Left kidney (tissue), 8 donors: ENCODE results near the gene NT5M. TPM values are rescaled to one million over a fixed set of nuclear protein-coding genes. Genes with fewer than 3 reads are reported as not detected.
"Not testable (repeated sequence)": the region's sequence is repeated elsewhere in the genome, so short reads cannot be mapped to it uniquely, and the experiment has no call there.

Source experiments
- DNase-seq: peaks from one replicate; pipeline ENCODE4 v3.0.0-alpha.2; 2013
- long read RNA-seq, 8 donors: transcript quantifications; one replicate each; lab custom pipeline, GENCODE V29; 2026
- polyA plus RNA-seq: library from polyadenylated mRNA; unstranded; fragments of 120-200 nt; gene quantifications from one replicate; pipeline ENCODE4 v1.2.1, GENCODE V29; 2013; ENCODE audit not compliant: insufficient read length

The NT5M gene
- 3.9 TPM for polyA plus RNA-seq
- long read RNA-seq, donor 1, partial matches to known transcripts, result 1,709 of 1,713 reads
- long read RNA-seq, donor 1, other reads (novel, unspliced or antisense), result 0 of 1,713 reads
- long read RNA-seq, donor 2, result 0 reads
- long read RNA-seq, donor 3, result 0 reads
- long read RNA-seq, donor 4, partial matches to known transcripts, result 1,214 of 1,214 reads
- long read RNA-seq, donor 4, other reads (novel, unspliced or antisense), result 0 of 1,214 reads
- long read RNA-seq, donor 5, partial matches to known transcripts, result 0 of 4 reads
- long read RNA-seq, donor 5, other reads (novel, unspliced or antisense), result 0 of 4 reads
- long read RNA-seq, donor 6, partial matches to known transcripts, result 0 of 2 reads
- long read RNA-seq, donor 6, other reads (novel, unspliced or antisense), result 0 of 2 reads
- long read RNA-seq, donor 7, partial matches to known transcripts, result 0 of 2 reads
- long read RNA-seq, donor 7, other reads (novel, unspliced or antisense), result 0 of 2 reads
- long read RNA-seq, donor 8, partial matches to known transcripts, result 0 of 1 reads
- long read RNA-seq, donor 8, other reads (novel, unspliced or antisense), result 0 of 1 reads

DNA sequence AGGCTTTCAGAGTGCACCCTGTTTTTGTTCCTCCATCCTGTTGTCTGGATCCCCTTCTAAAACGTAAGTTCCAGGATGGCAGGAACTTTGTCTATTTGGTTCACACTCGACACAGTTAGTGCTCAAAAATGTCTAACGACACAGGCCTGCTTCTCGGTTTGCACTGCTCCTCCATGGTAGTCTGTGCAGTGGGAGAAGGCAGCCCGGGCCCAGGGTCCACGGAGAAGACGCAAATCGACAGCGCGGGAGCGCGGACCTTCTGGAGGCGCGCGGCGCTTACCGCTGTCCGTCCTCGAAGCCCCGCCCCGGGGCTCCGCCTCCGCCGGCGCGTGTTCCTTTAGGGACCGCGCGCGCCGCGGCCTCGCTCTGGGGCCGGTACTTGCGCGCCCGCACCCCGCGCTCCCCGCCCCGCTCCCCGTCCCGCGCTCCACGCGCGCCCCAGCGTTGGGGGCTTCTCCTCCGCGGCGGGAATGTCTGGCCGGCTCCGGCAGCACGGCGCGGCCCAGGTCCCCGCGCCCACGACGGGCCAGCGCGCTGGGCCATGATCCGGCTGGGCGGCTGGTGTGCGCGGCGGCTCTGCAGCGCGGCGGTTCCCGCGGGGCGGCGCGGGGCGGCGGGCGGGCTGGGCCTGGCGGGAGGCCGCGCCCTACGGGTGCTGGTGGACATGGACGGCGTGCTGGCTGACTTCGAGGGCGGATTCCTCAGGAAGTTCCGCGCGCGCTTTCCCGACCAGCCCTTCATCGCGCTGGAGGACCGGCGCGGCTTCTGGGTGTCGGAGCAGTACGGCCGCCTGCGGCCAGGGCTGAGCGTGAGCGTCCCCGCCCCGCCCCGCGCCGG, at the start of gene NT5M:
Gene NT5M (plus strand): TSS at position 364 of the 837 bp plus-strand sequence. CDS start 178 bp downstream, at position 542.
- DNase-seq, result peak; percentile 79

DNA sequence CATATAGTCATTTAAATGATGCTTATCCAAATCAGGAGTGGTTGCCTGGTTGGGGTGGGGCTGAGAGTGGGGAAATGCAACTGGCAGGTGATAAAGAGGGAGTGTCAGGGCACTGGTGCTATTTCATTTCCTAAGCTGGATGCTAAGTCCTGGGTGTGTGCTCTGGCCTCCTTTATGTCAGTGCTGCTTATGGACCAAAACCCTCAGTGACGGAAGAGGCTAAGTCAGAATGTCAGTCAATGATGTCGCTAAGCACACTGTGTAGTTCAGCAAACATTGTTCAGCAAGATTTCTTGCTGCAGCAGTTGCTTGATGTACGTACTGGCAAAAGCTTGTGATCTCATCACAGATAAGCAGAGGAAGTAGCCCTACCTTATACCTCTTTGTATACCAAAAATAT, 49.8 kb upstream of the NT5M start:
- no peak for DNase-seq

DNA sequence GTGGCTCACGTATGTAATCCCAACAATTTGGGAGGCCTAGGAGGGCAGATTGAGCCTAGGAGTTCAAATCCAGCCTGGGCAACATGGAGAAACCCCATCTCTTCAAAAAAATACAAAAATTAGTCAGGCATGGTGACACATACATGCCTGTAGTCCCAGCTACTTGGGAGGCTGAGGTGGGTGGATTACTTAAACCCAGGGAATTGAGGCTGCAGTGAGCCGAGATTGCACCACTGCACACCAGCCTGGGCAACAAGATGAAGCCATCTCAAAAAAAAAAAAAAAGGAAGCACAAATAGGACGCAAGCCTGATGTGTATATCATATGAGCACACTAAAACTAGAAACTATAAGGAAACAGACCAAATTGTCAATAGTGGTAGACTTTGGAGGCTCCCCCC, 49.1 kb upstream of the NT5M start:
- no peak for DNase-seq

DNA sequence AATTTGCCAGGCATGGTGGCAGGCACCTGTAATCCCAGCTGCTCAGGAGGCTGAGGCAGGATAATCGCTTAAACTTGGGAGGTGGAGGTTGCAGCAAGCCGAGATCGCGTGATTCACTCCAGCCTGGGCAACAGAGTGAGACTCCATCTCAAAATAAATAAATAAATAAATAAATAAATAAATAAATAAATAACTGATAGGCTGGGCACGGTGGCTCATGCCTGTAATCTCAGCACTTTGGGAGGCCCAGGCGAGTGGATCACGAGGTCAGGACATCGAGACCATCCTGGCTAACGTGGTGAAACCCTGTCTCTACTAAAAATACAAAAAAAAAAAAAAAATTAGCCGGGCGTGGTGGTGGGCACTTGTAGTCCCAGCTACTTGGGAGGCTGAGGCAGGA, 47.5 kb upstream of the NT5M start:
- DNase-seq, result not testable (repeated sequence)

DNA sequence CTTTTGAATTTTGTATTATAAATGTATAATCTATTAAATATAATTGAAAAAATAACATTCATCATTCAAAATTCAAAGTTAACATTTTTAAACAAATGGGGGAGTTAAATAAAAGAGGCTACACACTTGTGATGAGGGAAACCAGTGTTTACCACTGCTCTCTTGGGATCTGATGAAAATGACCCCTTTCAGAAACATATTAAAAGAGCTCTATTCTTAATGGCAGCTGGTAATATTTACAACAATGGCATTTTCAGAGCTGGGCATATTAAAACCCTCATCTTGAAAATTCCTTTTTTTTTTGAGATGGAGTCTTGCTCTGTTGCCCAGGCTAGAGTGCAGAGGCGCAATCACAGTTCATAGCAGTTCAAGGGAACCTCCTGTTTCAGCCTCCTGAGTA, 46.9 kb upstream of the NT5M start:
- no peak for DNase-seq

DNA sequence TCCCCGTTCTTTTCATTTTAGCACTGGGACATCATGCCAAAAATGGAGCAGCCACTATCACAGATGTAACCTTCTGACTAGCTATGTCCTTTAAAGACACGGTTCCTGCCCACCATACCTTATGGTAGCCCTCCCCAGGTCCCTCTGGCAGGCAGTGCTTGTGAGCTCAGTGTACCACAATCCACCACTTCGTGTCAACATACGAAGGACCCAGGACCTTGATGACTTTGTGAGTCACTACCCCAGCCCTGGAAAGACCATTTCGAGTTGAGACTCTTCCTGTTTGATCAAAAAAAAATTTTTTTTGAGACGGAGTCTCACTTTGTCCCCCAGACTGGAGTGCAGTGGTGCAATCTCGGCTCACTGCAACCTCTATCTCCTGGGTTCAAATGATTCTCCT, 45.2 kb upstream of the NT5M start:
- no peak for DNase-seq

DNA sequence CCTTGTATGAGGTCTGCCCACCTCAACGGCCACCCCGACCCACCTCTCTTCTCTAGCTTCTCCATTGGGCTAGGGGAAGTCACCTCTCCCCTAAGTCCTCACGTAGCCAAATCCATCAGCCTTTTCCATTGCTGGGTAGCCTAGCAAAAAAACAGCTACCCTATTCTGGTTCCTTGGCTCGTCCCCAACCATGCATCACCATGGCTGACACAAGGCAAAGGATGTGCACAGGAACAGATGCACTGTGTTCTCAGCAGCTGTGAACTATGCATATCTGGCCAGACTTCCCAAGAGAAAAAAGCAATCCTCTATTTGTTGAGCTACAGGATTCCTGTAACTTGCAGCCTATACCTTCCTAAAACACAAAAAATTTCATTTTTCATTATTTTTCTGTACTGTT, 44.2 kb upstream of the NT5M start:
- no peak for DNase-seq

DNA sequence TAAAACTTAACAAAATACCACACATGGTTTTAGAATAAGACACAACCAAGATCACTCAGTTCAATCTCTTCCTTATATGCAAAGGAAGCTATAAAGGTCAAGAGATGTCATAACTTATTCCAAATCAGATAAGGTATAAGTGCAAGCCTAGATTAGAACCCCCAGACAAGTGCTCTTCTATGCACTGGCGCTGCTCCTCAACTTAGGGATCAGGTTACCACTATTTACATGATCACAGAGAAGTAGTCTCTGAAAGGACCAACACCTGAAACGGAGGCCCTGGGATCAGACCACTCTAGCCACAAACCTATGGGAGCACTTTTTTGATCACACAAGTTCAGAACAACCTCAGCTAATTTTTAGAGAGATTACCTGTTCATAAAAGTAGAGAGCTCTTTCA, 38.7 kb upstream of the NT5M start:
- DNase-seq, result no peak

DNA sequence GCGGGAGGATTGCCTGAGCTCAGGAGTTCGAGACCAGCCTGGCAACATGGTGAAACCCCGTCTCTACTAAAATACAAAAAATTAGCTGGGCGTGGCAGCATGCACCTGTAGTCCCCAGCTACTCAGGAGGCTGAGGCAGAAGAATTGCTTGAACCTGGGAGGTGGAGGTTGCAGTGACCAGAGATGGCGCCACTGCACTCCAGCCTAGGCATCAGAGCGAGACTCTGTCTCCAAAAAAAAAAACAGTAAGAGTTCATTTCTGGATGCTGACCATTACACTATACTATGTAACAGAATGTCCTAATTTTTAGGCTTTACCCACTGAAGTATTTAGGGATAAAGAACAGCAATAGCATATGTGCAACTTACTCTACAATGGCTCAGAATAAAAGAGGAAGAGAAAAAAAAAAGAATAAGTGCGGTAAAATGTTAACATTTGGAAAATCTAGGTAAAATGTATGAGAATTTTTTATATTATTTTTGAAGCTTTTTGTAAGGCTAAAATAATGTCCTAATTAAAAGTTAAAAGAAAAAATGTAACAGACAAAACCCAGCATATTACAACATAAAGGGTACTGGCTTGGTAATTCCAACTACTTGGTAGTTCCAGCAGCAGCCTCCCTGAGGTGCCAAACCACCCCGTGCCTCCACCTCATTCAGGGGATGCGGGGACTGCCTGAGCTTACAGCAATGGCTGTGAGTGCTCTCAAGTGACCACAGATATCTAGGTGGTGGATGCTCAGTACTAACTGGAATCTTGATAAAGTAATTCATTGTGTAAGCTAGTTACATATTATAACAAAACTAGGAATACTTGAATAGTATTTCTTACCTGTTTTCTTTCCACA, 33.0 kb upstream of the NT5M start:
- no peak for DNase-seq

DNA sequence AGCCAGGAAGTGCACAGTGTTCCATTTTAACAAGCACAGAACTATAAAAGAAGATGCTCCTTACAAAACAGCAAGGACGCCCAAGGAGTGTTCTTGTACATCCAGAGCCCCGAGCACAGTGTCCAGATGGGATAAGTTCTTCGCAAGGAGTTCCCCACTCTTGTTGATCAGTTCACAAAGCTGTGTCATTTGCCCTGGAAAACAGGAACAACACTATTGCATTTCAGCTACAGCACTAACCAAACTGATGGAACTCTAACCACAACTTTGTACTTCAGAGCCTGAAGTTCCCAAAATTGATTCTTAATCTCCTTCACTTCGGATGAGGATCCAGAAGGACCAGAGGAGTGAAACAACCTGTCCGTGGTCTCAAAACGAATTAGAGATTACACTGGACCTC, 27.2 kb upstream of the NT5M start:
- DNase-seq, result no peak

DNA sequence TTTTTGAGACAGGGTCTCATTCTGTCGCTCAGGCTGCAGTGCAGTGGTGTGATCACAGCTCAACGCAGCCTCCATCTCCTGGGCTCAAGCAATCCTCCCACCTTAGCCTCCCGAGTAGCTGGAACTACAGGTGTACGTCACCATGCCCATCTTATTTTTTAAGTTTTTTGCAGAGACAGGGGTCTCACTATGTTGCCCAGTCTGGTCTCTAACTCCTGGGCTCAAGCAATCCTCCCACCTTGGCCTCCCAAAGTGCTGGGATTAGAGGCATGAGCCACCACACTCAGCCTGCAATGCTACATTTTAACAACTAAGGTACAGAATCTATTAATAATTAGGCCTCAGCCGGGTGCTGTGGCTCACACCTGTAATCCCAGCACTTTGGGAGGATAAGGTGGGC, 25.7 kb upstream of the NT5M start:
- DNase-seq, result not testable (repeated sequence)

DNA sequence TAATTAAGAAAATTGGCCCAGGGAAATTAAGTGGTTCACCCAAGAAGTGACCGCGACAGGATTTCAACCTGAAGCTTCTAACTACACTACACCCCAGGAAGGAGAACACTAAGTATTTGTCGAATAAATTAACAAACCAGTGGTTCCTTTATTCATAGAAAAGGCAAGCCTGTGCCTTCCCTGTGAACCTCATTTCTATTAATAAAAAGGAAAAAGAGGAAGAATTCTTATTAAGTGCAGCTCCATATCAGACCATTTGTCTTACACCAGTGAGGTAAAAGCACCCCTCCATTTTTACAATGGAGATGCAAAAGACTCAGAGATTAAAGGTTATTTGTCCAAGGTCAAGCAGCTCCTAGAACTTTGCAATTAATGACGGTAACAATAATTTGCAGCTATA, 23.9 kb upstream of the NT5M start:
- no peak for DNase-seq

DNA sequence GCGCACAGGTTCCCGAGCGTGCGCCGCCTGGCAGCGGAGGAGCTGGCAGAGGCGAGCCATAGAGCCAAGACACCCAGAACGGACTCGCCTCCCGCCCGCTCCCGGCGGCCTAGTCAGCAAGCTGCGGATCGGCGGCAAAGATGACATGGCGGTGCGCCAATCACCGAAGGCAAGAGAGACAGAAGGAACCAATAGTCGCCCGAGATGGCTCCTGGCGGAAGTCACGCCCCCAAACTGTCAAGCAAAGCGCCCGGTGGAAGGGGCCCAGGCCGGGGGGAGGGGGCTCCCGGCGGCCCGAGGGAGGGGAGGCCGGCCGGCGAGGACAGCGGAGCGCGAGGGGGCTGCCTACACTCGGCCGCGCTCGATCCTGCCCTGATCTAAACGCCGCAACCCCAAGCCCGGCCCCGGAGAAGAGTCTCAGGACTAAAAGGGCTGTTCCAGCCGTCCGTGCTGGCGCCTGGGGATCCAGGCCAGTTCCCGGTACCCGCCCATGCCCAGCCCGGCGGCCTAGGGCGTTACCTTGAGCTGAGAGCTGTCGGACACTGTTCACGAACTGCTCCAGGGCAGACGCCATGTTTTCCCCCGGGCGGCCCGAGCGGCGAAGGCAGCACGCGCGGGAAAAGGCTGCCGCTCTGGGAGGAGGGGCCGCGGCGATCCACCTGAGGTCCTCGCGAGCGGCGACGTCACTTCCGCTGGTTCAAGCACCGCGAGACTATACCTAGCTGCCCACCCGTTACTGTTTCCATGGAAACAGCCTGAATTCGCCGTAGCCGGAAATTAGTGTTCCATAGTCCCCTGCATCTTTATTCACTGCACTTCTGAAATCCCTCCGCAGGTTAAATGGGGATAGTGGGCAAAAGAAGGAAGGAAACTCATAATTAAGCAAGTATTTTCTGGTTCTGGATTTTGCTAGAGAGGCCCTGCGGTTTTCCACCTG, 22.3 kb upstream of the NT5M start, which contains the start of gene COPS3:
Gene COPS3 (minus strand): TSS at position 634 of the 937 bp plus-strand sequence. CDS start 60 bp downstream, at position 574.
- peak; percentile 98 for DNase-seq

DNA sequence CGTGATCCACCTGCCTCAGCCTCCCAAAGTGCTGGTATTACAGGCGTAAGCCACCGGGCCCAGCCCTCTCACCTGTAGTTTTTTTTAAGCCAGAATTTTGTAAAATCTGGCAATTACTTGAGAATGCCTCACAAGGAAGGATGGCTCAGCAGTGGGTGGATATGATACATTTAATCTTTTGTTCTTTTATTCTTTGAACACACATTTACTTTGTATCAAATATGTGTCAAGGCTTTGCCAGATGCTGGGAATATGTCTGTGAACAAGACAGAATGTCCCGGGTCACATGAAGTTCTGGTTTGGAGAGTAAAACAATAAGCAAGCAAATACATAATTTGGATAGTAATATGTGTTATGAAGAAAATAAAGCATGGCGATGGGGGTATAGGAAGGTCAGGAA, 17.2 kb upstream of the NT5M start:
- no peak for DNase-seq

DNA sequence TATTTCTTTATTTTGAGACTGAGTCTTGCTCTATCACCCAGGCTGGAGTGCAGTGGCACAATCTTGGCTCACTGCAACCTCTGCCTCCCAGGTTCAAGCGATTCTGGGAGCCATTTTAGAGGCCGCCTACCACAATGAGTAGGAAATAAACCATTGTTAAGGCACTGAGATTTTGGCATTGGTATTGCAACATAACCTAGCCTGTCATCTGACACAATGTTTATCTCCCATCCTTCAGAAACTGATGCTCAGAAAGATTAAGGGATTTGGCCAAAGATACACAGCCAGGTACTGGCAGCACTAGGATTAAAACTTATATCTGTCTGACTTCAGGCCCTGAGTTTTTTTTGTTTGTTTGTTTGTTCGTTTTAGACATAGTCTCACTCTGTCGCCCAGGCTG, 14.1 kb upstream of the NT5M start:
- no peak for DNase-seq

DNA sequence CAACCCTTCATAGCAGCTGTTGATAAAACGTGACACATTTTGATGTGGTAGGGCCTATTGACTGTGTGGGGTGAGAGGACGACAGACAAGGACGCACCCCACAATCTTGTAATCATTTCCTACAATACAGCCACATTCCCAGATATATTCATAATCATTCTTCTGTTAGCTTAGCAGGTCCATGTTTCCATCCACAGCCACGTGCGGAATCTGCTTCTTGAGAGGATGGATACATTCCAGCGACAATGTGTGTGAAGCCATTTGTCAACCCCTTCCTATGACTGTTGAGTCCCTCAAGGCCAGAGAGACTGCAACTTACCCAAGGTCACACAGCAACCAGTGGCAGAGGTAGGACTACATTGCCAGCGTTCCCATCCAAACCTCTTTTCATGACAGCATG, 13.5 kb upstream of the NT5M start:
- DNase-seq, result no peak

DNA sequence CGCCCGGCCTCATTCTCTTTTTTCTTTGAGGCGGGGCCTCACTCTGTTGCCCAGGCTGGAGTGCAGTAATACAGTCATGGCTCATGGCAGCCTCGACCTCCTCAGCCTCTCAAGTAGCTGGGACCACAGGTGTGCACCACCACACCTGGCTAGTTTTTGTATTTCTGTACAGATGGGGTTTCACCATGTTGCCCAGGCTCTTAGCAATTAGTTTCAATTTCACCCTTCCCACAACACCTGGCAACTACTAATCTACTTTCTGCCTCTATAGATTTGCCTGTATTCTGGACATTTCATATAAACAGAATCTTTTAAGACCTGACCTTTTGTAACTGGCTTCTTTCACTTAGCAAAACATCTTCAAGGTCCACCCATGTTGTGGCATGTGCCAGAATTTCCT, 8.0 kb upstream of the NT5M start:
- no peak for DNase-seq

DNA sequence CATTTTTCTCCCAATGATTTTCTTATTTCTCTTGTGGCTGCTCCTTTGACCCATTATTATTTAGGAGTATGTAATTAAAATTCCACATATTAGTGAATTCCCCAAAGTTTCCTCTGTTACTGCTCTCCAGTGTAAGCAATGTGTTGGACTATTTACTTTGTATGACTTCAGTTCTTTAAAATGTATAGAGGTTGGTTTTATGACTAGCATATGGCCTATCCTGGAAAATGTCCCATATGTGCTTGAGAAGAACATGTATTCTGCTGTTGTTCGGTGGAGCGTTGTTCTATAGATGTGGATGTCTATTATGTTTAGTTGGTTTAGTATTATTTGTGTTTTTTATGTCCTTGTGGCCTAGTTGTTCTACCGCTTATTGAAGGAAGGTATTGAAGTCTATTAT, 6.0 kb upstream of the NT5M start:
- DNase-seq, result no peak

DNA sequence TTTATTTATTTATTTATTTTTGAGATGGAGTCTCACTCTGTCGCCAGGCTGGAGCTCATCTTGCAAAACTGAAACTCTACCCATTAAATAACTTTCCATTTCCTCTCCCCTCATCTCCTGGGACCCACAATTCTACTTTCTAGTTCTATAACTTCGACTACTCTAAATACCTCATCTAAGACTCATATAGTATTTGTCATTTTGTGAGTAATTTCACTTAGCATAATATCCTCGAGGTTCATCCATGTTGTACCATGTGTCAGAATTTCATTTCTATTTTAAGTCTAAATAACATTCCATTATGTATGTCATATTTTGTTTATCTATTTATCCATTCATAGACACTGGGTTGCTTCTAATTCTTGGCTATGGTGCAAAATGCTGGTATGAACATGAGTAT, 5.1 kb upstream of the NT5M start:
- DNase-seq, result no peak

DNA sequence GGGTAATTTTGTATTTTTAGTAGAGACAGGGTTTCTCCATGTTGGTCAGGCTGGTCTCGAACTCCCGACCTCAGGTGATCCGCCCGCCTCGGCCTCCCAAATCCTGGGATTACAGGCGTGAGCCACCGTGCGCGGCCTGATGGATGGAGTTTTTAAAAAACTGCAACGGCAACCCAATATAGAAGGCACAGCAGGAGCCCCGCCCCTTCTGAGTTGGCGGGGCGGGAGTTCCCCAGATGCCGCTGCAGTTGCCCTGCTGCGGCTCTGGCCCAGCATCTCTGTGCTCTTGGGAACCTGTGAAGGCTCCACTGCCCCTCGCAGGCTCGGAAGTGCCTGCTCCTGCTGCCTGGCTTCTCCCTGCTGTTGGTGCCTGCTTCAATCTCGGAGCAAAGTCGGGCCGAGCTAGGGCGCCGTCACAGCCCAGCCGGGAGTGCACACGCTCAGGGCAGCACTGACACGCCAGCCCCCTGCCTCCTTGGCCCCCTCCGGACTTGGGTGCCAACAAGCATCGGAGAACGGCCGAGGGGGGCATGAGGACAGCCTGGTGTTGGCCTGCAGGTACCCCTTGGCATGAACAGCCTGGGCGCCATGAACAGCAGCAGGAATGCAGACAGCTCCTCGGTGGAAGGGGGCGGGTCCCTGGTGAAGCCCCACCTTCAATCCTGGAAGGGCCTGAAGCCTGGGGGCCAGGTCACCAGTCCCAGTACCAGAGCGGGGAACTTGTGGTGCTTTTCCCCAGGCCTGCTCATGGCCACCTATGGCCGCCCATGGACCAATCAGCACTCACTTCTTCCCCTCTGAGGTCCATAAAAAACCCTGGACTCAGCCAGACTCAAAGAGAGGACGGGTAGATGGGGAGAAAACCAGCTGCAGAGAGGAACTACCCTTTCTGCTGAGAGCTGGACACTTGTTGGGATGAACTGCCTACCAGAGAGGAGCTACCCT, 2.3 kb upstream of the NT5M start:
- peak; percentile 41 for DNase-seq
